NB4 (cell line): Measurements from ENCODE around the gene DCC.

Experiments used
- MAX ChIP-seq: IDR thresholded peaks from 2 replicates; pipeline ENCODE4 v1.6.1; 2011; ENCODE audit warnings: low read depth, low read length
- MYC ChIP-seq: IDR thresholded peaks from 2 replicates; pipeline ENCODE4 v1.6.1; 2011; ENCODE audit warnings: low read depth, low read length
- POLR2A ChIP-seq: IDR thresholded peaks from 2 replicates; pipeline ENCODE4 v1.6.1; 2011; ENCODE audit warnings: mild to moderate bottlenecking; ENCODE audit not compliant: insufficient read length; ENCODE audit errors: extremely low read depth
- TF ChIP-seq, protein P1 (sequence below): IDR thresholded peaks from one replicate; pipeline ENCODE4 v1.5.1; 2012; ENCODE audit warnings: low read depth, low read length

DNA sequence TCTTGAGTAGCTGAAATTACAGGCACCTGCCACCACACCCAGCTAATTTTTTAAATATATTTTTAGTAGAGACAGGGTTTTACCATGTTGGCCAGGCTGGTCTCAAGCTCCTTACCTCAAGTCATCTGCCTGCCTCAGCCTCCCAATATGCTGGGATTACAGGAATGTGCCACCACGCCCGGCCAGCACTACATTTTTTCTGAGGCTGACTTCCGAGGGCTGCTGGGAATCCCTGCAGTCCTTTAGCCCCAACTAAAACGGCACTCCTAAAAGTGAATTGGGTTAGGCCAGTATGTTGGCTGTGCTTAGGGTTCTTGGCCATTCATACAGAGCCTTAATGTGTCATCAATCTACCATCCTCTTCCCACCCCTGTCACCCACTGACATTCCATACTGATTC lies 375.4 kb downstream of the DCC start:
- TF ChIP-seq, protein P1, sequence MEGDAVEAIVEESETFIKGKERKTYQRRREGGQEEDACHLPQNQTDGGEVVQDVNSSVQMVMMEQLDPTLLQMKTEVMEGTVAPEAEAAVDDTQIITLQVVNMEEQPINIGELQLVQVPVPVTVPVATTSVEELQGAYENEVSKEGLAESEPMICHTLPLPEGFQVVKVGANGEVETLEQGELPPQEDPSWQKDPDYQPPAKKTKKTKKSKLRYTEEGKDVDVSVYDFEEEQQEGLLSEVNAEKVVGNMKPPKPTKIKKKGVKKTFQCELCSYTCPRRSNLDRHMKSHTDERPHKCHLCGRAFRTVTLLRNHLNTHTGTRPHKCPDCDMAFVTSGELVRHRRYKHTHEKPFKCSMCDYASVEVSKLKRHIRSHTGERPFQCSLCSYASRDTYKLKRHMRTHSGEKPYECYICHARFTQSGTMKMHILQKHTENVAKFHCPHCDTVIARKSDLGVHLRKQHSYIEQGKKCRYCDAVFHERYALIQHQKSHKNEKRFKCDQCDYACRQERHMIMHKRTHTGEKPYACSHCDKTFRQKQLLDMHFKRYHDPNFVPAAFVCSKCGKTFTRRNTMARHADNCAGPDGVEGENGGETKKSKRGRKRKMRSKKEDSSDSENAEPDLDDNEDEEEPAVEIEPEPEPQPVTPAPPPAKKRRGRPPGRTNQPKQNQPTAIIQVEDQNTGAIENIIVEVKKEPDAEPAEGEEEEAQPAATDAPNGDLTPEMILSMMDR = no peak
- TF ChIP-seq MAX (no peak), POLR2A (no peak), MYC (no peak)
